ENCODE measurements around the gene IRX1. TPM values are rescaled to one million over a fixed set of nuclear protein-coding genes. Genes with fewer than 3 reads are reported as not detected.

IRX1 gene
- total RNA-seq, 4 donors from 2014 or later = 5.0 to 18.8 (median 12.8) TPM

GRCh38 chr5:3602785-3603502 lies 7.3 kb downstream of the IRX1 start:
- DNase-seq (ENCODE audit: low spot score in 2 of 2) = peak in 1 of 2 donors; percentile 91
- intact Hi-C loops (cut with DNase I; ENCODE audit: low total_unique reads) = loop anchor here (5.0 kb wide), 1 partner anchor 856 kb away; no protein-coding TSS in a partner anchor
- H3K4me3 ChIP-seq (ENCODE audit: low read depth, poor library complexity, severe bottlenecking) = no peak overlapping the region
- TF ChIP-seq, protein P1, sequence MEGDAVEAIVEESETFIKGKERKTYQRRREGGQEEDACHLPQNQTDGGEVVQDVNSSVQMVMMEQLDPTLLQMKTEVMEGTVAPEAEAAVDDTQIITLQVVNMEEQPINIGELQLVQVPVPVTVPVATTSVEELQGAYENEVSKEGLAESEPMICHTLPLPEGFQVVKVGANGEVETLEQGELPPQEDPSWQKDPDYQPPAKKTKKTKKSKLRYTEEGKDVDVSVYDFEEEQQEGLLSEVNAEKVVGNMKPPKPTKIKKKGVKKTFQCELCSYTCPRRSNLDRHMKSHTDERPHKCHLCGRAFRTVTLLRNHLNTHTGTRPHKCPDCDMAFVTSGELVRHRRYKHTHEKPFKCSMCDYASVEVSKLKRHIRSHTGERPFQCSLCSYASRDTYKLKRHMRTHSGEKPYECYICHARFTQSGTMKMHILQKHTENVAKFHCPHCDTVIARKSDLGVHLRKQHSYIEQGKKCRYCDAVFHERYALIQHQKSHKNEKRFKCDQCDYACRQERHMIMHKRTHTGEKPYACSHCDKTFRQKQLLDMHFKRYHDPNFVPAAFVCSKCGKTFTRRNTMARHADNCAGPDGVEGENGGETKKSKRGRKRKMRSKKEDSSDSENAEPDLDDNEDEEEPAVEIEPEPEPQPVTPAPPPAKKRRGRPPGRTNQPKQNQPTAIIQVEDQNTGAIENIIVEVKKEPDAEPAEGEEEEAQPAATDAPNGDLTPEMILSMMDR (IDR thresholded peaks at IDR 0.05) = no peak
- no peak for TF ChIP-seq POLR2A (IDR thresholded peaks at IDR 0.05)
- WGBS, 2 donors = 57 to 59% methylated on average over 45 of the region's 45 CpGs

DNA sequence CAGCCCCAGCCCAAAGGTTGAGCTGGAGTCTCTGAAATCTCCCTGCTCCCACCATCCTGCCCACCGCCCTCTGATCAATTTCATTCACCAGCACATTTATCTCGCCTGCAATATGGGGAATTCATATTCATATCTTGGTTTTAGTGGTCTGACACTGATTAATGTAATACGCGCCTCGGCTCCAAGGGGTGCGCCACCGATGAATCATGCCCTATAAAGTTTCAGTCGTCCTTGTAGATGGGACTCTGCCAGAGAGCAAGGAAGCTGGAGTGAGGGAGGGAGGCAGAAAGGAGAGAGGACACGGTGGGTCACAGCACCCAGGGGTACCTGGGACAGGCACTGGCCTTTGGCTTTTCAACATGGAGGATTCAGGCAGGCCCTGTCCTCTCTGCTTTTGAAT lies 8.9 kb downstream of the IRX1 start:
- no peak for DNase-seq (ENCODE audit: low spot score in 2 of 2)
- WGBS, 2 donors = 61 to 71% methylated on average over 9 of the region's 9 CpGs
- intact Hi-C loops (cut with DNase I; ENCODE audit: low total_unique reads) = loop anchor here (5.0 kb wide), 1 partner anchor 857 kb away; no protein-coding TSS in a partner anchor
- no peak overlapping the region for H3K4me3 ChIP-seq (ENCODE audit: low read depth, poor library complexity, severe bottlenecking)
- no peak for TF ChIP-seq POLR2A (IDR thresholded peaks at IDR 0.05)
- TF ChIP-seq, protein P1 (IDR thresholded peaks at IDR 0.05) = no peak

- intact Hi-C loops (cut with DNase I; ENCODE audit: low total_unique reads) = no loop called here
Measured at GRCh38 chr5:3605298-3606010, 9.8 kb downstream of the IRX1 start.

GRCh38 chr5:3606121-3606831 lies 10.6 kb downstream of the IRX1 start:
- 50 to 59% methylated on average over 43 to 46 of the region's 50 CpGs for WGBS, 2 donors
- TF ChIP-seq POLR2A (IDR thresholded peaks at IDR 0.05) = no peak
- TF ChIP-seq, protein P1 (IDR thresholded peaks at IDR 0.05) = no peak
- DNase-seq (ENCODE audit: low spot score in 2 of 2) = no peak
- intact Hi-C loops (cut with DNase I; ENCODE audit: low total_unique reads) = no loop called here
- no peak overlapping the region for H3K4me3 ChIP-seq (ENCODE audit: low read depth, poor library complexity, severe bottlenecking)

More at GRCh38 chr5:3605298-3606010, 9.8 kb downstream of the IRX1 start:
- TF ChIP-seq POLR2A (IDR thresholded peaks at IDR 0.05) = no peak
- TF ChIP-seq, protein P1 (IDR thresholded peaks at IDR 0.05) = no peak
- H3K4me3 ChIP-seq (ENCODE audit: low read depth, poor library complexity, severe bottlenecking) = no peak overlapping the region
- no peak for DNase-seq (ENCODE audit: low spot score in 2 of 2)
- 75% methylated on average over 32 of the region's 32 CpGs for WGBS, 2 donors

DNA sequence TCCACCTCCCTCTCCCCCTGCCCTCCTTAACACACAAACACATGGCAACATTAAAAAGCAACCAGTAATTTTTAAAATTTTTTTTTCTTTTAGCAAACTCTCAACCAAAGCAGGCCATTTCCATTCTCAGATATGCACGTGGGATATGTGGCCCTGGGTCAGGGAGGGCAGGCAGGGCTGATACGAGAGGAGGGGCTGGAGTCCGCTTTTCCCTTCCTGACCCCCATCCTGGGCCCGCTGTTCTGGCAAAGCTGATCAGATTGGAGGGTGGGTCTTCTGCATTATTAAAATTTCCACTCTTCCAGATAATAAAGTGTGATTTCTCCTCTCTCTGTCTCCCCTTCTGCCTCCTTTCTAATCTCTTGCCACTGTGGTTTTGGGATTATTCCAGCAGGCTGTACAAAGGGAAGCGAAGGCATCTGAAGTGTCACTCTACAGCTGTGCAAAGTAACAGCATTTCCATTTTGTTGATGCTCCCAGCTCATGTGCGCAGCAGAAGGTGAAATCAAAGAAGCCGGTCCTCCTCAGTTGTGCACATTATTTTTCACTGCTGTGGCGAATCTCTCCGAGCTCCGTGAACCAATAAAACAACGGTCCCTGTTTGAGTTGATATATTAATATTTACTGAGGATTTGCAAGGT lies 12.0 kb downstream of the IRX1 start:
- TF ChIP-seq, protein P1 (IDR thresholded peaks at IDR 0.05) = no peak
- no peak for TF ChIP-seq POLR2A (IDR thresholded peaks at IDR 0.05)
- intact Hi-C loops (cut with DNase I; ENCODE audit: low total_unique reads) = no loop called here
- no peak for DNase-seq (ENCODE audit: low spot score in 2 of 2)
- WGBS, 2 donors = 69 to 75% methylated on average over 11 of the region's 11 CpGs
- H3K4me3 ChIP-seq (ENCODE audit: low read depth, poor library complexity, severe bottlenecking) = no peak overlapping the region

All from lower leg skin (tissue), 4 donors.